Breast epithelium (tissue), 3 donors: ENCODE results near the gene ABHD11.

Experiments
- CTCF ChIP-seq, 3 donors: fragments of 450-650 bp; IDR thresholded peaks; one replicate each; pipeline ENCODE4 v1.5.1; 2016 to 2017; ENCODE audit warnings: antibody characterized with exemption in 3 of 3, mild to moderate bottlenecking in 3 of 3, moderate library complexity in 3 of 3
- POLR2A ChIP-seq: fragments of 450-650 bp; IDR thresholded peaks from one replicate; pipeline ENCODE4 v1.6.1; 2016; ENCODE audit warnings: antibody characterized with exemption, mild to moderate bottlenecking, moderate library complexity
- POLR2AphosphoS5 ChIP-seq, 3 donors: sonication (generic); formaldehyde crosslinking; IDR thresholded peaks; one replicate each; pipeline ENCODE4 v1.6.1; 2017; ENCODE audit warnings: antibody characterized with exemption in 3 of 3

GRCh38 chr7:73730485-73730884 is 8.1 kb downstream of the ABHD11 start:
- TF ChIP-seq POLR2A (no peak), CTCF (IDR thresholded peaks at IDR 0.05) (no peak), POLR2AphosphoS5 (IDR thresholded peaks at IDR 0.05) (no peak)
